ENCODE results near the gene SIAE. TPM values are rescaled to one million over a fixed set of nuclear protein-coding genes. Genes with fewer than 3 reads are reported as not detected.

Gene SIAE, protein sequence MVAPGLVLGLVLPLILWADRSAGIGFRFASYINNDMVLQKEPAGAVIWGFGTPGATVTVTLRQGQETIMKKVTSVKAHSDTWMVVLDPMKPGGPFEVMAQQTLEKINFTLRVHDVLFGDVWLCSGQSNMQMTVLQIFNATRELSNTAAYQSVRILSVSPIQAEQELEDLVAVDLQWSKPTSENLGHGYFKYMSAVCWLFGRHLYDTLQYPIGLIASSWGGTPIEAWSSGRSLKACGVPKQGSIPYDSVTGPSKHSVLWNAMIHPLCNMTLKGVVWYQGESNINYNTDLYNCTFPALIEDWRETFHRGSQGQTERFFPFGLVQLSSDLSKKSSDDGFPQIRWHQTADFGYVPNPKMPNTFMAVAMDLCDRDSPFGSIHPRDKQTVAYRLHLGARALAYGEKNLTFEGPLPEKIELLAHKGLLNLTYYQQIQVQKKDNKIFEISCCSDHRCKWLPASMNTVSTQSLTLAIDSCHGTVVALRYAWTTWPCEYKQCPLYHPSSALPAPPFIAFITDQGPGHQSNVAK
- 59.7 TPM for total RNA-seq
- polyA plus RNA-seq (ENCODE audit: insufficient read depth, low read depth, low replicate concordance), result 53.2 TPM
- long read RNA-seq, donor 1, full-length matches to known transcripts, result 2 of 2 reads
- long read RNA-seq, donor 1, partial matches to known transcripts, result 0 of 2 reads
- long read RNA-seq, donor 1, other reads (novel, unspliced or antisense), result 0 of 2 reads
- long read RNA-seq, donor 2, full-length matches to known transcripts, result 8 of 8 reads
- long read RNA-seq, donor 2, partial matches to known transcripts, result 0 of 8 reads
- long read RNA-seq, donor 2, other reads (novel, unspliced or antisense), result 0 of 8 reads
- long read RNA-seq, donor 3, full-length matches to known transcripts, result 4 of 4 reads
- long read RNA-seq, donor 3, partial matches to known transcripts, result 0 of 4 reads
- long read RNA-seq, donor 3, other reads (novel, unspliced or antisense), result 0 of 4 reads
- long read RNA-seq, donor 4, full-length matches to known transcripts, result 2 of 2 reads
- long read RNA-seq, donor 4, partial matches to known transcripts, result 0 of 2 reads
- long read RNA-seq, donor 4, other reads (novel, unspliced or antisense), result 0 of 2 reads
- long read RNA-seq, donor 5, result 0 reads
- long read RNA-seq, donor 6, full-length matches to known transcripts, result 3 of 3 reads
- long read RNA-seq, donor 6, partial matches to known transcripts, result 0 of 3 reads
- long read RNA-seq, donor 6, other reads (novel, unspliced or antisense), result 0 of 3 reads
- long read RNA-seq, donor 7, full-length matches to known transcripts, result 10 of 22 reads
- long read RNA-seq, donor 7, partial matches to known transcripts, result 7 of 22 reads
- long read RNA-seq, donor 7, other reads (novel, unspliced or antisense), result 5 of 22 reads
- long read RNA-seq, donor 8, result 0 reads
- long read RNA-seq, donor 9, result 0 reads
- long read RNA-seq, donor 10, full-length matches to known transcripts, result 1 of 1 reads
- long read RNA-seq, donor 10, partial matches to known transcripts, result 0 of 1 reads
- long read RNA-seq, donor 10, other reads (novel, unspliced or antisense), result 0 of 1 reads

DNA sequence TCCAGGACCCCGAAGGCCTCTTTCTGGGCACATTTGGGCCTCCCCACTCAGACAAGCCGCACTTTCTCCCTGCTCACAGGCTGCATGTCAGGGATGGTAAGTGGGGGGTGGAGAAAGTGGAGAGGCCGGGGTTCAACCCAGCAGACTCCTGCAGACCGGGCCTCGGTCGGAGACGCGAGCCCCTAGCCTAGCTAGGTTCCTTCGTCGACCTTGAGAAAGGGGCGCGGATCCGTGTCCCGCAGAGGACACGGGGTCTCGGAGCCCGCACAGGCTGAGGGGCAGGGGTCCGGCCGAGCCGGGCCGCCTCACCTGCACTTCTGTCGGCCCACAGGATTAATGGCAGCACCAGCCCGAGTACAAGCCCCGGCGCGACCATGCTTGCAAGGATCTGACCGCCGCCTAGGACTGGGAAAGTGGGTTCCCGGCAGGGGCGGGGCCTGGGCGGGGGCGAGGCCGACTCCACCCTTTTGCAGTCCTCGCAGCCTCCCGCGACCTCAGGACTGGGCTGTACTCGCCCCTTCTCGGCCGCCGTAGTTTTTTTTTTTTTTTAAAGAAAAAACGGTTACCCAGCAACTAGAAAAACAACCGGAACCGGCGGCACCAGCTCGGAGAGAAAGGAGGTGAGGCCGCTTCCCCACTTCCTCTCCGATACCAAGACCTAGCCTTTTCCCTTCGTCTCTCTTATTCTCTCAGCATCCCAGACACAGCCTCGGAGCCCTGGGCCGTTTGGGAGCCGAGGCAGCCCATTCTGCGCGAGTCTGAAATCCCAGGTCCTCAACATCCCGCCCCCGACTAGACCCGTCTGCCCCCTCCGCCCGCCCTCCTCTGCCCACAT, at the start of gene SIAE, which contains the start of gene SPA17:
Gene SIAE (minus strand): TSS at position 407 of the 835 bp plus-strand sequence. CDS start 31 bp downstream, at position 376.
Gene SPA17 (plus strand): TSS at position 572 of the 835 bp plus-strand sequence. CDS start 1,361 bp downstream, outside the sequence.
- Histone ChIP-seq H3K9ac (ENCODE audit: low read length in 3 of 3) (peak within 1 kb of the TSS; percentile 63 to 83 (median 79)), H3K27me3 (ENCODE audit: control insufficient read depth, insufficient read depth, low read length) (no peaks in the 10 kb centered on the region), H3K9me3 (ENCODE audit: control insufficient read depth in 2 of 3, insufficient read depth in 1 of 3, low read length in 3 of 3) (no peaks in the 10 kb centered on the region), H3K4me1 (ENCODE audit: control insufficient read depth in 2 of 3, insufficient read depth in 2 of 3, low read depth in 1 of 3, low read length in 3 of 3) (peaks cover 2 to 7% (median 6%) of the 10 kb centered on the region in 3 donors), H3K36me3 (ENCODE audit: control insufficient read depth in 2 of 3, insufficient read depth in 3 of 3, low read length in 3 of 3) (no peaks in the 10 kb centered on the region), H3K4me3 (ENCODE audit: low read length in 3 of 3) (peak within 1 kb of the TSS; percentile 72 to 87 (median 72)), H3K27ac (ENCODE audit: low read depth in 2 of 2, low read length in 2 of 2) (peak within 1 kb of the TSS; percentile 74 to 87)
- intact Hi-C loops (cut with DNase I), result loop anchor here (5.0 kb wide), 1 partner anchor 89 kb away; the partner anchor contains the start of gene ESAM
- FAIRE-seq (peak; percentile 74), DNase-seq (peak; percentile 93 to 99 (median 98))
- no peak for TF ChIP-seq CTCF (IDR thresholded peaks at IDR 0.05; ENCODE audit: borderline replicate concordance, extremely low read depth, insufficient read depth)

DNA sequence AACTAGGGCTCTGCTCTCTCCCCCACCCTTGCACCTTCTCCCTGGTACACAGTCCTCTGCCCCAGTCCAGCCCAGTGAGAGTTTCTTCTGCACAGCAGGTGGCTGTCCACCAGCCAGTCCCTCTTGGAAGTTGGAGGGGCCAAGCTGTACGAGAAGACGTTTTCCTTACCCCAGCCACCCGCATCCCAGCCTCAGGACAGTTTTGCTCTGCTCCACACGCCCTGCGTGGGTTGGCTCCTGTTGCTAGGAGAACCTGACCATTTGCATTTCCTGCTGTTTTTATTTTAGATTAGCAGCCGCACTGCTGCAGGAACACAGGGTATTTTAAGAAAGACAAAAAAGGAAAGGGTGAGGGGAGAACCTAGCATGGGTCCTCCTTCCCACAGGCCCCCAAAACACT, 48.6 kb upstream of the SIAE start:
- H3K9me3 ChIP-seq (ENCODE audit: control insufficient read depth in 2 of 3, insufficient read depth in 1 of 3, low read length in 3 of 3), result no peaks in the 10 kb centered on the region
- peaks cover 17% of the 10 kb centered on the region for H3K27me3 ChIP-seq (ENCODE audit: control insufficient read depth, insufficient read depth, low read length)
- no peak overlapping the region for H3K4me3 ChIP-seq (ENCODE audit: low read length in 3 of 3)
- DNase-seq, result no peak
- FAIRE-seq, result no peak
- TF ChIP-seq CTCF (IDR thresholded peaks at IDR 0.05; ENCODE audit: borderline replicate concordance, extremely low read depth, insufficient read depth), result no peak
- H3K36me3 ChIP-seq (ENCODE audit: control insufficient read depth in 2 of 3, insufficient read depth in 3 of 3, low read length in 3 of 3), result no peaks in the 10 kb centered on the region
- intact Hi-C loops (cut with DNase I), result no loop called here
- peaks cover 5 to 16% (median 8%) of the 10 kb centered on the region in 3 donors for H3K4me1 ChIP-seq (ENCODE audit: control insufficient read depth in 2 of 3, insufficient read depth in 2 of 3, low read depth in 1 of 3, low read length in 3 of 3)
- no peak overlapping the region for H3K9ac ChIP-seq (ENCODE audit: low read length in 3 of 3)
- H3K27ac ChIP-seq (ENCODE audit: low read depth in 2 of 2, low read length in 2 of 2), result no peak overlapping the region
